T47D (cell line): ENCODE data around the gene SEMA4D.
"Not testable (repeated sequence)": the region's sequence is repeated elsewhere in the genome, so short reads cannot be mapped to it uniquely, and the experiment has no call there.

ENCODE experiments used
- DNase-seq, 2 experiments: peaks; one replicate each; pipeline versions ENCODE4 v3.0.0 to v3.0.0-alpha.2; 2011 to 2012; ENCODE audit warnings: low read depth in 1 of 2, low spot score in 1 of 2
- JUND ChIP-seq: IDR thresholded peaks from 2 replicates; pipeline ENCODE4 v1.6.1; 2012; ENCODE audit warnings: low read depth
- in situ Hi-C: cut with HindIII; loops from 2 replicates; pipeline ENCODE4 v1.10.0; 2016; ENCODE audit warnings: low sequenced_read_pairs, low pct_unique_long_range_greater_than_20kb

Gene SEMA4D

GRCh38 chr9:89376286-89376685 lies 121.6 kb downstream of the SEMA4D start:
- in situ Hi-C loops, result no loop called here
- DNase-seq, result no peak
- no peak for TF ChIP-seq JUND

GRCh38 chr9:89375191-89375760 lies 122.6 kb downstream of the SEMA4D start:
- DNase-seq, result peak; percentile 31 to 58
- in situ Hi-C loops, result no loop called here
- TF ChIP-seq JUND, result no peak

GRCh38 chr9:89374176-89374575 lies 123.7 kb downstream of the SEMA4D start:
- no peak for DNase-seq
- in situ Hi-C loops, result no loop called here
- TF ChIP-seq JUND, result no peak

GRCh38 chr9:89372979-89373378 lies 124.9 kb downstream of the SEMA4D start:
- in situ Hi-C loops, result no loop called here
- no peak for DNase-seq
- TF ChIP-seq JUND, result no peak

GRCh38 chr9:89372230-89372816 lies 125.6 kb downstream of the SEMA4D start:
- DNase-seq, result peak in 1 of 2 experiments; percentile 50
- no peak for TF ChIP-seq JUND
- in situ Hi-C loops, result no loop called here

GRCh38 chr9:89371791-89372190 lies 126.1 kb downstream of the SEMA4D start:
- DNase-seq, in situ Hi-C loops: not testable (repeated sequence)

GRCh38 chr9:89370593-89370992 lies 127.3 kb downstream of the SEMA4D start:
- in situ Hi-C loops, result no loop called here

GRCh38 chr9:89368978-89369377 lies 128.9 kb downstream of the SEMA4D start:
- in situ Hi-C loops, result no loop called here
- DNase-seq, result no peak
- TF ChIP-seq JUND, result no peak

More at GRCh38 chr9:89370593-89370992, 127.3 kb downstream of the SEMA4D start:
- TF ChIP-seq JUND, result no peak
- DNase-seq, result no peak

GRCh38 chr9:89368550-89368949 lies 129.4 kb downstream of the SEMA4D start:
- TF ChIP-seq JUND, result no peak
- in situ Hi-C loops, result no loop called here
- DNase-seq, result no peak

- no peak for TF ChIP-seq JUND
- in situ Hi-C loops, result no loop called here
- DNase-seq, result no peak
These were observed 130.0 kb downstream of the SEMA4D start for GRCh38 chr9:89367726-89368437.

- in situ Hi-C loops, result no loop called here
- DNase-seq, result no peak
- TF ChIP-seq JUND, result no peak
These were observed 130.6 kb downstream of the SEMA4D start for GRCh38 chr9:89367281-89367680.

GRCh38 chr9:89366711-89367110 lies 131.2 kb downstream of the SEMA4D start:
- no peak for TF ChIP-seq JUND
- in situ Hi-C loops, result no loop called here
- no peak for DNase-seq

GRCh38 chr9:89365532-89365912 lies 132.4 kb downstream of the SEMA4D start:
- TF ChIP-seq JUND, result no peak
- in situ Hi-C loops, result no loop called here
- DNase-seq, result no peak
